GM18519 (cell line): ENCODE measurements around the gene ZC2HC1C.

ENCODE experiments used
- ATAC-seq: cut with Tn5 transposase; IDR thresholded peaks from one replicate; pipeline ENCODE4 v1.9.1; 2021; ENCODE audit warnings: mild to moderate bottlenecking, moderate library complexity; ENCODE audit not compliant: unreplicated experiment, low FRiP score

Gene ZC2HC1C

DNA sequence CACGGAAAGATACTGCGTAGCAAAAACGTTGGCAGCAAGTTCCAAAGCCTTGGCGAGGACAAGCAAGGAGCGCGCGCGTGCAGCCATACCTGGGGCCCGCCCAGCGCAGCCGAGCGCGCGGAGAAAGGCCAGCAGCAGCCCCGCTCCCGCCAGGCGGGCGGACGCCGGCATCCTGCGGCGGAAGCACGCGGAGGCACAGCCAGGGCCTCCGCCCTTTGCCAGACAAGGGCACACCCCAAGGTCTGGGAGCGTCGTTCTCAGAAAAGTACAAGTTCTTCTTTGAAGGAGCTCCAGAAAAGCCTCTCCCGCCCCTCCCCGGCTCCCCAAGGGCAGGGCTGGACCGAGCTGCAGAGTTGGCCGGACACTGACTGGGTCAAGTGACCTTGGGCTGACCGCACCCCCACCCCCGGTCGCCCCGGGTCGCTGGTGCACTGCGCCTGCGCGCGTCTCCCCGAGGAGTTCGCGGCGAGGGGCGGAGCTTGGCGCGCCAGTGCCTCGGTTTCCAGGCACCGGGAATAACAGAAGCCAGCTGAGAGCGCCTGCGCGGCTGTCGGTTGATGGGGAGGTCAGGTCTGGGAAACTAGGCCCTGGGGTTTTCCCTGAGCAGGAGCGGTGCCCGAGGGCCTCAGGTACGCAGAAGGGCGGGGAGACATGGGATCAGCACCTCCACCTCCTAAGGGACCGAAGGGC lies at the start of gene ZC2HC1C:
Gene ZC2HC1C, plus strand, starts transcription at position 521 of the 690 bp plus-strand sequence. CDS start 933 bp downstream, outside the sequence.
- no peak for ATAC-seq

DNA sequence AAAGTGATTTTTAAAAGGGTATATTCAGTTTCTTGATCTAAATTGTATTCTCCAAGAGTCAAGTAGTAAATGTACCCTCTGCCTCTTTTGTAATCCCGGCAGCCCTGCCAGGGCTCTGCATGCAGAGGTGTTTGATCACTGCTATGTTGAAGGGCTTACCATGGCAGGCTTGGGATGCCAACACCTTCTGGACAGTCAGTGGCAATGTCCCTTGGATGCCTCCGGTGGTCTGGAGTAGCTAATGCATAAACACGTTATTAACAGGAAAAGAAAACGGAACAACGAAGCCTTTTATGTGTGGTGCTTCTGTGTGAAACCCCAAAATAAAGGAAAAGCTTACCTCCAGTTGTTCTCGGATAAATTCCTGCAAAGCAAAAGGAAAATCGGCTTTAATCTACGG lies 46.8 kb upstream of the ZC2HC1C start:
- no peak for ATAC-seq

GRCh38 chr14:75023108-75023507 lies 46.3 kb upstream of the ZC2HC1C start:
- no peak for ATAC-seq

GRCh38 chr14:75025082-75025481 lies 44.4 kb upstream of the ZC2HC1C start:
- no peak for ATAC-seq

DNA sequence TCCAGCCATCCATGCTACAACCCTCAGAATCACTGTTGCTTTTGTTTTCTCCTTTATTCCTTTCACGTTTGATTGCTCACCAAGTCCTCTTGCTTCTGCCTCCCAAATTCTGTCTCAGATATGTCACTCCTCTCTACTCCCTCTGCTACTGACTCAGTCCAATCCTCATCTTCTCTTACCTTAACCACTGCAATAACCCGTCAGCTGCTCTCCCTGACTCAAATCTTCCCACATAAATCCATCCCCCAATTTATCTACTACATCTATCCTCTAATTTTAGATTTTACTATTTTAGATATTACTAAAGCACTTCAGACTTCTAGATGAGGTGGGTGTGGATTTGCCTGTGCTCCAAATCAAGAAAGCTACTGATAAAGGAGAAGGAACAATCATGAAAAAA lies 43.6 kb upstream of the ZC2HC1C start:
- no peak for ATAC-seq

GRCh38 chr14:75030147-75030546 lies 39.3 kb upstream of the ZC2HC1C start:
- ATAC-seq: no peak

GRCh38 chr14:75032939-75033338 lies 36.5 kb upstream of the ZC2HC1C start:
- no peak for ATAC-seq

- no peak for ATAC-seq
Observed at GRCh38 chr14:75040507-75040906, 28.9 kb upstream of the ZC2HC1C start.

DNA sequence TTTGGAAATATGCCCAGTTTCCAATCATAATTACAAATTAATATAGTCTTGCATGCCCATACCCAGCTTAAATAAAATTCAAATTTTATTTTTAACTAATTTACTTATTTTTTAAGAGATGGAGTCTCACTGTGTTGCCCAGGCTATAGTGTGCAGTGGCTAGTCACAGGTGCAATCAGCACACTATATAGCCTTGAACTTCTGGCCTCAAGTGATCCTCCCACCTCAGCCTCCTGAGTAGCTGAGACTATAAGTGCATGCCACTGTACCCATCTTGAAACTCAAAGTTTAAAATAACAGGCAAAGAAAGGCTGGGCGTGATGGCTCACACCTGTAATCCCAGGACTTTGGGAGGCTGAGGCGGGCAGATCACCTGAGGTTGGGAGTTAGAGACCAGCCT lies 28.5 kb upstream of the ZC2HC1C start:
- ATAC-seq: no peak

GRCh38 chr14:75041613-75042012 lies 27.8 kb upstream of the ZC2HC1C start:
- no peak for ATAC-seq

GRCh38 chr14:75042035-75042434 lies 27.4 kb upstream of the ZC2HC1C start:
- no peak for ATAC-seq

GRCh38 chr14:75044322-75044721 lies 25.1 kb upstream of the ZC2HC1C start:
- no peak for ATAC-seq

DNA sequence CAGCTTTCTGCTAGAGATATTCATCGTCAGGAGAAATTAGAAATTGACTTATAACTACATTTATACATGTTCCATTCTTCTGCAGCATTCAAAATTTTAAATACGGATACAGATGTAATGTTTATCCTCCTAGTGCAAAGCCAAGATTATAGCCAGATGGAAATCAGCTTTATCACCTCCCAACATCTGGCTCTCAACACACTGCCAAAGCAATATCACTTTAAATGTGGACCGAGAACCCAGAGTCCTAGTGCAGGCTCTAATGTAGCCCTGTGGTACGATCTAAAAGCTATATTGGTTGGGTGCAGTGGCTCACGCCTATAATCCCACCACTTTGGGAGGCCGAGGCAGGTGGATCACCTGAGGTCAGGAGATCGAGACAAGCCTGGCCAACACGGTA lies 24.7 kb upstream of the ZC2HC1C start:
- ATAC-seq: no peak

DNA sequence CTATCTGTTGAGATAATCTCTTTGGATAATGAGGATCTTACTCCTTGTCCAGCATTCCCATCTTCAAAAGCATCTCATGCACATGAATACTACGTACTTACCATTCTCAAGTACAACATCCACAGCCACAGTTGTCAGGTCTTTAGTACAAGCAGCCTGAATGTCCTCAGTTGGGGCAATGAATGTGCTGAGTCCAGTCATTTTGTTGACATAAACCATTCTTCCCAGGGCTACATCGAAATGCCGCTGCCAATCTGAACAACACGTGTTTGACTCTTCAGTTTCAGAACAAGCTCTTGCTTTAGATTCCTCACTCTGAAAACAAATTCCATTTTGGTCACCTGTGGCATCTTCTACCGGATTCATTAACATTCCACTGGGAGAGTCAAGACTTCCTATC lies 23.2 kb upstream of the ZC2HC1C start:
- ATAC-seq: no peak

DNA sequence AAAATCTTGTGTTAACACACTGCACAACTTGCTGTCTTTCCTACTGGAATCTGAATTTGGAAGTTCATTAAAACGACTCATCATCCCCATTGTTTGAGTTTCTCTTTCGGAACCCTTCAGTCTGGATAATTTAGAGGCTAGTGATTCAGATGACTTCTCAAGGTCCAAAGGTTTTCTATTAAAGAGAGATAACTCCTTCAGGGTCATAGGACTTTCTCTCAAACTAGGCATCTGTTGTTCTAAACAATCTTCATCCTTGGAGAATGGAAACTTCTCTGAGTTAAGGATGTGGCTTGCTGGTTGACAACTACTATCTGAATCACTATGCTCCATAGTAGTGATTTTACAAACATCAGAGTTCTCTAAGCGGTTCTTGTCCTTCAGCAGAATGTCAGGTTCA lies 22.5 kb upstream of the ZC2HC1C start:
- no peak for ATAC-seq

DNA sequence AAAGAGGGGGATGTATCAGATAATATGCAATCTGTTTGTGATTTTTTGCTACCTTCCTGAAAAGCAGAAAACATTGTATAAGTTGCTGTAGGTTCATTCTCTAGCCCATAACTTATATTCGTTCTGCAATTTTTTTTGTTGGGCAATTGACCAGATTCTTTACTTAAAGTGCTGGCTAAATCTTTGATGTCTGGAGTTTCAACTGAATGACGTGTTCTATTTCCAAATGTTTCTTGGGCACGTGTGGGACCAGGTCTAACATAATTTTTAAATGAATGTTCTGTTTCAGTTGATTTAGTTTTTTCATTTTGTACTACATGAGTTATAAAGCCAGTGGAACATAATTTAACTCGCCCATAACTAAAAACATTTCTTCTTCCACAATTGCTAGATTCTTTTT lies 21.9 kb upstream of the ZC2HC1C start:
- no peak for ATAC-seq

- no peak for ATAC-seq
Observed at GRCh38 chr14:75048101-75048500, 21.3 kb upstream of the ZC2HC1C start.

- ATAC-seq: no peak
Observed at GRCh38 chr14:75049136-75049535, 20.3 kb upstream of the ZC2HC1C start.

GRCh38 chr14:75049731-75050201 lies 19.7 kb upstream of the ZC2HC1C start:
- ATAC-seq: no peak

- no peak for ATAC-seq
Observed at GRCh38 chr14:75050852-75051555, 18.4 kb upstream of the ZC2HC1C start, which contains the start of gene MLH3. MLH3 (minus strand) TSS chr14:75051467; CDS start chr14:75049655, 1,812 bp downstream.

DNA sequence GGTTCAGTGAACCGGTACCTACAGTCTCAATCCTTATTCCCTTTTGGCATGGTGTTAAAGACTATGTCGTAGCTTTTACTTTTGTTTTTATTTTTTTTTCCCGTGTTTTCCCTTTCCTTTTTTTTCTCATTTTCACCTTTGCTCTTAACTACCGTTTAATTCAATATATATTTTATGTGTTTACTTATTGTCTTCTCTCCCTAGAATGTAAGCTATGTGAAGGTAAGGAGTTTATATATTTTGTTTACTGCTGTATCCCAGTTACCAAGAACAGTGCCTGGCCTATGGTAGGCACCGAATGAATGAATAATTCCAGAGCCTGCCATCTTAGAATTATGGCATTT lies 17.9 kb upstream of the ZC2HC1C start:
- ATAC-seq: no peak
